Measurements from ENCODE around the gene KCNN2. TPM values are rescaled to one million over a fixed set of nuclear protein-coding genes. Genes with fewer than 3 reads are reported as not detected.

KCNN2 gene
- total and polyA plus RNA-seq, 2 of the 8 experiments (the other 6 are each of a cell fraction or from before 2014, with no cell fraction given): 13.1 to 18.6 TPM

DNA sequence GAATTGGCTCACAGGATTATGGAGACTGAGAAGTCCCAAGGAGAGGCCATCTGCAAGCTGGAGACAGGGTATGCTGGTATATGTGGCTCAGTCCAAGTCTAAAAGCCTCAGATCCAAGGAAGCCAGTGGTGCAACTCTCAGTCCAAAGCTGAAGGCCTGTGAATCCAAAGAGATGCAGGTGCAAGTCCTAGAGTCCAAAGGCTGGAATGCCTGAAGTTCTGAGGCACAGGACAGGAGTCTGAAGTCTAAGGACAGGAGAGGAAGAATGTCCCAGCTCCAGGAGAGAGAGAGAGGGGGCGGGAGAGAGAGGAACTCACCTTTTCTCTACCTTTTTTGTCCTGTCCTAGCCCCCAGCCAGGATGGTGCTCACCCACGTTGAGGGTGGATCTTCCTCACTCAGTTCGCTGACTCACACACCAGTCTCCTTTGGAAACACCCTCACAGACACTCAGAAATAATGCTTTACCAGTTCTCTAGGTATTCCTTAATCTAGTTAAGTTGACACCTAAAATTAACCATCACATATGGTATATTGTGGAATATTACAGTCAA lies 49.6 kb downstream of the KCNN2 start (continued):
- no peak for TF ChIP-seq GTF2F1 (IDR thresholded peaks at IDR 0.05; ENCODE audit: borderline replicate concordance, low read depth, low read length)
